Muscle of leg (tissue), 11 donors: ENCODE data around the gene TRIM52. TPM values are rescaled to one million over a fixed set of nuclear protein-coding genes. Genes with fewer than 3 reads are reported as not detected.

Source experiments
- DNase-seq: peaks from one replicate; pipeline ENCODE4 v3.0.0; 2013
- H3K27ac ChIP-seq: one replicate; pipeline ENCODE4 v1.5.1; 2013; ENCODE audit warnings: mild to moderate bottlenecking, low read length, control low read depth
- H3K27me3 ChIP-seq: one replicate; pipeline ENCODE4 v1.6.1; 2013; ENCODE audit warnings: low read length; ENCODE audit not compliant: control insufficient read depth, insufficient read depth
- H3K36me3 ChIP-seq: one replicate; pipeline ENCODE4 v1.6.1; 2013; ENCODE audit warnings: low read length; ENCODE audit not compliant: control insufficient read depth, insufficient read depth
- H3K4me1 ChIP-seq: one replicate; pipeline ENCODE4 v1.6.1; 2013; ENCODE audit warnings: low read length; ENCODE audit not compliant: control insufficient read depth, insufficient read depth
- H3K4me3 ChIP-seq: one replicate; pipeline ENCODE4 v1.5.1; 2013; ENCODE audit warnings: low read length, control low read depth
- H3K9me3 ChIP-seq: replicated peaks from 2 replicates; pipeline ENCODE4 v1.6.1; 2013; ENCODE audit warnings: low read depth, low read length; ENCODE audit not compliant: control insufficient read depth
- WGBS: methylation state at CpG from one replicate; pipeline ENCODE4 v1.1.5; 2013; ENCODE audit warnings: missing lambda C conversion rate; ENCODE audit not compliant: insufficient coverage; 5-methylcytosine and 5-hydroxymethylcytosine counted together
- polyA plus RNA-seq, 8 donors: library from polyadenylated mRNA; unstranded; fragments of 120-200 nt; gene quantifications; one replicate each; pipeline versions ENCODE4 v1.2.1 to v1.2.3, GENCODE V29; 2013; ENCODE audit warnings: inconsistent platforms in 1 of 8, low replicate concordance in 1 of 8; ENCODE audit not compliant: insufficient read length in 8 of 8, insufficient read depth in 1 of 8
- total RNA-seq: library from RNA; stranded (reverse); fragments of 120-200 nt; gene quantifications from one replicate; pipeline ENCODE4 v1.2.4, GENCODE V29; 2013

TRIM52 gene
- total and polyA plus RNA-seq, 9 donors, result 8.3 to 20.6 (median 11.3) TPM

- Histone ChIP-seq H3K36me3 (no peaks in the 10 kb centered on the region), H3K9me3 (no peaks in the 10 kb centered on the region), H3K27ac (peak overlapping the region; percentile 87), H3K4me1 (peaks cover 28% of the 10 kb centered on the region), H3K27me3 (peaks cover 44% of the 10 kb centered on the region), H3K4me3 (peak overlapping the region; percentile 46)
- WGBS, result 13% methylated on average over 36 of the region's 37 CpGs
- peak; percentile 48 for DNase-seq
These were observed 54.9 kb downstream of the TRIM52 start for GRCh38 chr5:181205761-181206649.

Other genes starting within 250 kb of the TRIM52 start
- 5.3 TPM for gene BTNL9, start 220.9 kb downstream of the TRIM52 start, total RNA-seq
- gene BTNL9, start 220.9 kb downstream of the TRIM52 start, polyA plus RNA-seq, result 10 to 100 TPM in 6 of 8 donors, 1 to 10 TPM in 2; 7.2 to 23.6 (median 11.5) TPM
- gene OR2V1, start 130.0 kb downstream of the TRIM52 start, total RNA-seq, result not detected
- under 1 TPM in 1 of 8 donors, not detected in 7; 0.08 TPM for gene OR2V1, start 130.0 kb downstream of the TRIM52 start, polyA plus RNA-seq
- not detected for gene OR2V2, start 113.6 kb downstream of the TRIM52 start, total RNA-seq
- not detected for gene OR2V2, start 113.6 kb downstream of the TRIM52 start, polyA plus RNA-seq
- 18.8 TPM for gene TRIM7, start 55.9 kb downstream of the TRIM52 start, total RNA-seq
- gene TRIM7, start 55.9 kb downstream of the TRIM52 start, polyA plus RNA-seq, result 10 to 100 TPM in 6 of 8 donors, 1 to 10 TPM in 2; 7.7 to 22.0 (median 14.3) TPM
- gene TRIM41, start 37.9 kb downstream of the TRIM52 start, total RNA-seq, result 9.5 TPM
- 10 to 100 TPM; 16.5 to 21.9 (median 19.3) TPM for gene TRIM41, start 37.9 kb downstream of the TRIM52 start, polyA plus RNA-seq
- gene RACK1, start 17.2 kb downstream of the TRIM52 start, total RNA-seq, result 4,768 TPM
- gene RACK1, start 17.2 kb downstream of the TRIM52 start, polyA plus RNA-seq, result 1,000 to 10,000 TPM; 3,139 to 3,769 (median 3,395) TPM
- gene OR4F3, start 106.1 kb upstream of the TRIM52 start, total RNA-seq, result not detected
- gene OR4F3, start 106.1 kb upstream of the TRIM52 start, polyA plus RNA-seq, result not detected